HFF-Myc (cell line): Measurements from ENCODE around the gene SHANK3.

Source experiments
- DNase-seq: peaks from one replicate; pipeline ENCODE4 v3.0.0-alpha.2; 2011; ENCODE audit warnings: low read depth; ENCODE audit errors: extremely low read depth
- H3K4me3 ChIP-seq: replicated peaks from 2 replicates; pipeline ENCODE4 v1.5.1; 2011; ENCODE audit warnings: low read depth, mild to moderate bottlenecking, control low read depth, low read length
- TF ChIP-seq, protein P1 (sequence below): IDR thresholded peaks from 2 replicates; pipeline ENCODE4 v1.5.1; 2012; ENCODE audit warnings: mild to moderate bottlenecking, low read depth, low read length, control low read depth; ENCODE audit errors: missing control alignments

Gene SHANK3

GRCh38 chr22:50715250-50715649 lies 42.6 kb downstream of the SHANK3 start:
- no peak overlapping the region for H3K4me3 ChIP-seq
- no peak for DNase-seq
- TF ChIP-seq, protein P1, sequence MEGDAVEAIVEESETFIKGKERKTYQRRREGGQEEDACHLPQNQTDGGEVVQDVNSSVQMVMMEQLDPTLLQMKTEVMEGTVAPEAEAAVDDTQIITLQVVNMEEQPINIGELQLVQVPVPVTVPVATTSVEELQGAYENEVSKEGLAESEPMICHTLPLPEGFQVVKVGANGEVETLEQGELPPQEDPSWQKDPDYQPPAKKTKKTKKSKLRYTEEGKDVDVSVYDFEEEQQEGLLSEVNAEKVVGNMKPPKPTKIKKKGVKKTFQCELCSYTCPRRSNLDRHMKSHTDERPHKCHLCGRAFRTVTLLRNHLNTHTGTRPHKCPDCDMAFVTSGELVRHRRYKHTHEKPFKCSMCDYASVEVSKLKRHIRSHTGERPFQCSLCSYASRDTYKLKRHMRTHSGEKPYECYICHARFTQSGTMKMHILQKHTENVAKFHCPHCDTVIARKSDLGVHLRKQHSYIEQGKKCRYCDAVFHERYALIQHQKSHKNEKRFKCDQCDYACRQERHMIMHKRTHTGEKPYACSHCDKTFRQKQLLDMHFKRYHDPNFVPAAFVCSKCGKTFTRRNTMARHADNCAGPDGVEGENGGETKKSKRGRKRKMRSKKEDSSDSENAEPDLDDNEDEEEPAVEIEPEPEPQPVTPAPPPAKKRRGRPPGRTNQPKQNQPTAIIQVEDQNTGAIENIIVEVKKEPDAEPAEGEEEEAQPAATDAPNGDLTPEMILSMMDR, result no peak

DNA sequence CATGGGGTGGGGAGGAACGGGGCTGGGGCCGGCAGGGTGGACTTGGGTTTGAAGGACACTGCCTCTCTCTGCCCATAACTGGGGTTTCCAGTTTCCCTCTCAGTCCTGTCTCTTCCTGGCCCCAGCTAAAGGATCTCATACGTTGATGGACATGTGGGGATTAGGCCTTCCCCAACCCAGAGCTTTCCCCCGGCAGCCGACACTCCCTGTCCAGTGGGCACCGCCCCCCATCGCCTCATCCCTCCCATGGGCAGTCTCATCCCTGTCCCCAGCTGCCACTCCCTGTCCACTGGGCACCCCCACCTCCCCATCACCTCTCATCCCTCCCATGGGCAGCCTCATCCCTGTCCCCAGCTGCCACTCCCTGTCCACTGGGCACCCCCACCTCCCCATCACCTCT lies 43.2 kb downstream of the SHANK3 start:
- DNase-seq, result no peak
- TF ChIP-seq, protein P1, result no peak
- no peak overlapping the region for H3K4me3 ChIP-seq

- DNase-seq, result no peak
- H3K4me3 ChIP-seq, result no peak overlapping the region
- TF ChIP-seq, protein P1, result no peak
Observed at GRCh38 chr22:50716290-50717024, 43.8 kb downstream of the SHANK3 start.

GRCh38 chr22:50717709-50718351 lies 45.2 kb downstream of the SHANK3 start:
- no peak for DNase-seq

DNA sequence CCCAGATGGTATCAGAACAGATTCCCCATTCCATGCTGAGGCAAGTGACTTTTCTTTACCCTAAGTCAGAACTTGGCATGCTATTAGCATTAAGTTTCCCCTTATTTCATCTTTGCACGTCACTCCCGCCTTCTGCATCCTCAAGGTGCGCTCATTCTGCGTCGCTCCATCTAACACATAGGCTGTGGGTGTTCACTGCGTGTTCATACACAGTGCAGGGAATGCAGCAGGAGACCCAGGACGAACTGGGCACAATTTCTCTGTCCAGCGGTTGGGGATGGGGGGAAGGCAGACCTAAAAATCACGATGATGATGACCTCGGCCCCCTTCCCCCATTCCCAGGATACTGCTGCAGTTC lies 45.7 kb downstream of the SHANK3 start:
- TF ChIP-seq, protein P1, result no peak
- no peak for DNase-seq
- no peak overlapping the region for H3K4me3 ChIP-seq

More at GRCh38 chr22:50717709-50718351, 45.2 kb downstream of the SHANK3 start:
- TF ChIP-seq, protein P1, result no peak
- no peak overlapping the region for H3K4me3 ChIP-seq

GRCh38 chr22:50719814-50720300 lies 47.2 kb downstream of the SHANK3 start:
- H3K4me3 ChIP-seq, result no peak overlapping the region
- DNase-seq, result no peak
- TF ChIP-seq, protein P1, result no peak
